MM.1S (cell line): ENCODE results near the gene NTN1.

Experiments used
- DNase-seq: peaks from one replicate; pipeline ENCODE4 v3.0.0-alpha.2; 2015
- H2AFZ ChIP-seq: fragments of 300-600 bp; sonication (generic); 2 replicates; pipeline ENCODE4 v1.6.0; 2016; ENCODE audit warnings: antibody characterized with exemption, low read length
- H3F3A ChIP-seq: fragments of 300-600 bp; sonication (generic); 2 replicates; pipeline ENCODE4 v1.6.1; 2016; ENCODE audit warnings: mild to moderate bottlenecking, antibody characterized with exemption, low read length, moderate library complexity, mixed read lengths; ENCODE audit not compliant: insufficient read depth
- H3K27ac ChIP-seq: fragments of 300-600 bp; sonication (generic); 2 replicates; pipeline ENCODE4 v1.5.1; 2016; ENCODE audit warnings: mild to moderate bottlenecking, low read length
- H3K27me3 ChIP-seq: fragments of 300-600 bp; sonication (generic); replicated peaks from 2 replicates; pipeline ENCODE4 v1.6.0; 2016; ENCODE audit warnings: low read length; ENCODE audit not compliant: insufficient read depth
- H3K36me3 ChIP-seq: fragments of 300-600 bp; sonication (generic); replicated peaks from 2 replicates; pipeline ENCODE4 v1.6.1; 2016; ENCODE audit warnings: mild to moderate bottlenecking, low read length, mixed read lengths; ENCODE audit not compliant: insufficient read depth
- H3K4me1 ChIP-seq: fragments of 300-600 bp; sonication (generic); 2 replicates; pipeline ENCODE4 v1.6.1; 2016; ENCODE audit warnings: low read length, mixed read lengths
- H3K4me2 ChIP-seq: fragments of 300-600 bp; sonication (generic); 2 replicates; pipeline ENCODE4 v1.6.0; 2016; ENCODE audit warnings: low read depth, low read length
- H3K4me3 ChIP-seq: fragments of 300-600 bp; sonication (generic); 2 replicates; pipeline ENCODE4 v1.5.1; 2016; ENCODE audit warnings: low read length, mixed read lengths
- H3K79me2 ChIP-seq: fragments of 300-600 bp; sonication (generic); 2 replicates; pipeline ENCODE4 v1.6.1; 2016; ENCODE audit warnings: mixed run types, low read length, mixed read lengths
- H3K9ac ChIP-seq: fragments of 300-600 bp; sonication (generic); 2 replicates; pipeline ENCODE4 v1.6.1; 2016; ENCODE audit warnings: low read length, mixed read lengths
- H3K9me2 ChIP-seq: fragments of 300-600 bp; sonication (generic); replicated peaks from 2 replicates; pipeline ENCODE4 v1.6.1; 2016; ENCODE audit warnings: mild to moderate bottlenecking, low read length, mixed read lengths; ENCODE audit not compliant: insufficient read depth
- H3K9me3 ChIP-seq: fragments of 300-600 bp; sonication (generic); replicated peaks from 2 replicates; pipeline ENCODE4 v1.6.1; 2016; ENCODE audit warnings: mild to moderate bottlenecking, low read length, mixed read lengths; ENCODE audit not compliant: insufficient read depth
- H4K20me1 ChIP-seq: fragments of 300-600 bp; sonication (generic); 2 replicates; pipeline ENCODE4 v1.6.1; 2016; ENCODE audit warnings: mild to moderate bottlenecking, low read length, moderate library complexity, mixed read lengths; ENCODE audit not compliant: insufficient read depth
- EZH2 ChIP-seq: fragments of 300-600 bp; sonication (generic); optimal IDR thresholded peaks from 2 replicates; pipeline ENCODE3; 2017; ENCODE audit warnings: low read depth, mild to moderate bottlenecking, antibody characterized with exemption, low read length, mixed read lengths
- EZH2phosphoT487 ChIP-seq: fragments of 300-600 bp; sonication (generic); IDR thresholded peaks from 2 replicates; pipeline ENCODE4 v1.6.1; 2018; ENCODE audit warnings: antibody characterized with exemption, low read length
- TF ChIP-seq, protein P1 (sequence below): fragments of 300-600 bp; sonication (generic); IDR thresholded peaks from 2 replicates; pipeline ENCODE4 v1.5.1; 2016; ENCODE audit warnings: antibody characterized with exemption, low read length, mixed read lengths

Gene NTN1

DNA sequence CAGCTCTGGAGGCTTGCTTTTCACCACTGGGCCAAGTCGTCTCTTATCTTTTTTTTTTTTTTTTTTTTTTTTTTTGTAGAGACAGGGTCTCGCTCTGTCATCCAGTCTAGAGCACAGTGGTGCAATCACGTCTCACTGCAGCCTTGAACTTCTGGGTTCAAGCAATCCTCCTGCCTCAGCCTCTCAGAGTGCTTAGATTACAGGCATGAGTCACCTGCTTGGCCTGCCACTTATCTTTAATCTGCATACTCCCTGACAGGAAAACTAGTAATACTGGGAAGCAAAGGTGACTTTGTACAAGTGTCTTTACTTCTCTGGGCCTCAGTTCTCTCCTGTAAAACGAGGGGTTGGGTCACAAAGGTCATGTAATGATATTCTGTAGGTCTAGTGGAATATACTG lies 15.0 kb downstream of the NTN1 start:
- Histone ChIP-seq H3K27me3 (peaks cover 11% of the 10 kb centered on the region), H3K4me2 (no peak overlapping the region), H2AFZ (no peak overlapping the region), H3K9me3 (no peaks in the 10 kb centered on the region), H3K9me2 (no peaks in the 10 kb centered on the region), H3K4me3 (no peak overlapping the region), H3K27ac (no peak overlapping the region), H3K9ac (no peak overlapping the region), H3K79me2 (no peaks in the 10 kb centered on the region), H3K4me1 (no peaks in the 10 kb centered on the region), H3K36me3 (no peaks in the 10 kb centered on the region), H3F3A (no peaks in the 10 kb centered on the region), H4K20me1 (no peaks in the 10 kb centered on the region)
- no peak for TF ChIP-seq EZH2phosphoT487
- TF ChIP-seq, protein P1, sequence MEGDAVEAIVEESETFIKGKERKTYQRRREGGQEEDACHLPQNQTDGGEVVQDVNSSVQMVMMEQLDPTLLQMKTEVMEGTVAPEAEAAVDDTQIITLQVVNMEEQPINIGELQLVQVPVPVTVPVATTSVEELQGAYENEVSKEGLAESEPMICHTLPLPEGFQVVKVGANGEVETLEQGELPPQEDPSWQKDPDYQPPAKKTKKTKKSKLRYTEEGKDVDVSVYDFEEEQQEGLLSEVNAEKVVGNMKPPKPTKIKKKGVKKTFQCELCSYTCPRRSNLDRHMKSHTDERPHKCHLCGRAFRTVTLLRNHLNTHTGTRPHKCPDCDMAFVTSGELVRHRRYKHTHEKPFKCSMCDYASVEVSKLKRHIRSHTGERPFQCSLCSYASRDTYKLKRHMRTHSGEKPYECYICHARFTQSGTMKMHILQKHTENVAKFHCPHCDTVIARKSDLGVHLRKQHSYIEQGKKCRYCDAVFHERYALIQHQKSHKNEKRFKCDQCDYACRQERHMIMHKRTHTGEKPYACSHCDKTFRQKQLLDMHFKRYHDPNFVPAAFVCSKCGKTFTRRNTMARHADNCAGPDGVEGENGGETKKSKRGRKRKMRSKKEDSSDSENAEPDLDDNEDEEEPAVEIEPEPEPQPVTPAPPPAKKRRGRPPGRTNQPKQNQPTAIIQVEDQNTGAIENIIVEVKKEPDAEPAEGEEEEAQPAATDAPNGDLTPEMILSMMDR = no peak
- no peak for TF ChIP-seq EZH2
- DNase-seq = no peak

DNA sequence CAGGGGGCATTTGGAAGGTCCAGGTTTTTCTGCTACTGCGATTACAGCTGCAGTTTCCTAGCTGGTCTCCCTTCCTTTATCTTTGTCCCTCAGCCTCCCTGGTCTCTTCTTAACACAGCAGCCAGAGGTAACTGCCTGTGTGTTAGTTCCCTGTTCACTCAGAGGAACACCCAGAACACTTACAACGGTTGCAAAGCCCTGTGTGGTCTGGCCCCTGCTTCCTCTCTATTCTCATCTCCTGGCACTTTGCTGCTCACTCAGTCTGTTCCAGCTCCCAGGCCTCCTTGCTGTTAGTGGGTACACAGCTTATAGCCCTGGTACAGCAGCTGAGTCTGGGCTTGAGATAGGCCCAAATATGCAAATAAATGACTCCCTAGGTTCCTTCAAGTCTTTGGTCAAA lies 16.4 kb downstream of the NTN1 start:
- Histone ChIP-seq H3K27me3 (no peaks in the 10 kb centered on the region; the same call in 1 of the 2 replicates), H3K79me2 (no peaks in the 10 kb centered on the region), H3K9me3 (no peaks in the 10 kb centered on the region), H3K4me2 (no peak overlapping the region), H3K27ac (no peak overlapping the region), H3K36me3 (no peaks in the 10 kb centered on the region), H3K4me1 (no peaks in the 10 kb centered on the region), H3K9me2 (no peaks in the 10 kb centered on the region), H3F3A (no peaks in the 10 kb centered on the region), H4K20me1 (no peaks in the 10 kb centered on the region), H3K4me3 (no peak overlapping the region), H3K9ac (no peak overlapping the region), H2AFZ (no peak overlapping the region)
- no peak for DNase-seq
- TF ChIP-seq EZH2 (no peak), EZH2phosphoT487 (no peak)
- TF ChIP-seq, protein P1 = no peak

DNA sequence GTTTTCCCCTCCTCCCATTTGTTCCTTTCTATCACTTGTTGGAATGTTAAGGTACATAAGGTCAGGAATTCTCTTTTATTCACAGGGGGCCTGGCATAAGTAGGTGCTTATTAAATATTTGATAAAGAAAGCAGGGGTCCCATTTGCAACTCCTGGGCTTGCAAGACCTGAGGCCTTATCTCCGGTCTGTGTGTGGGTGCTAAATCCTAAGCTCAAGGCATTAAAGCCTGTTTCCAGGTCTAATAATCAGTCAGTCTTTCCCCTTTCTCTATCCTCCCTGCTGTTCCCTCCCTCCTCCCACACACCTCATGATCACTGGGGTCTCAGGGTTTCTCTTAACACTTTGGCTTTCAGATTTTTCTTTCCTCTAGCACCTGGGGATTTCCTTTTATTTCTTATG lies 17.1 kb downstream of the NTN1 start:
- Histone ChIP-seq H4K20me1 (no peaks in the 10 kb centered on the region), H3K4me1 (no peaks in the 10 kb centered on the region), H3K4me3 (no peak overlapping the region), H3K27ac (no peak overlapping the region), H3K9ac (no peak overlapping the region), H3K27me3 (no peaks in the 10 kb centered on the region; the same call in 1 of the 2 replicates), H3K79me2 (no peaks in the 10 kb centered on the region), H3K4me2 (no peak overlapping the region), H3F3A (no peaks in the 10 kb centered on the region), H3K9me3 (no peaks in the 10 kb centered on the region), H3K9me2 (no peaks in the 10 kb centered on the region), H2AFZ (no peak overlapping the region), H3K36me3 (no peaks in the 10 kb centered on the region)
- no peak for DNase-seq
- no peak for TF ChIP-seq EZH2
- TF ChIP-seq, protein P1 = no peak
- TF ChIP-seq EZH2phosphoT487 = no peak
